ENCODE results near the gene SPTBN1.
A peak's percentile ranks its signal among the peaks of the same experiment; 100 is the strongest.

Gene SPTBN1

GRCh38 chr2:54656863-54657262 lies 200.7 kb downstream of the SPTBN1 start:
- Histone ChIP-seq H3K23ac (ENCODE audit: low read length) (no peak overlapping the region), H3K18ac (ENCODE audit: low read length) (no peak overlapping the region), H3K36me3 (ENCODE audit: control insufficient read depth in 1 of 2, insufficient read depth in 2 of 2, low read length in 2 of 2) (peaks cover 23 to 43% of the 10 kb centered on the region in 2 experiments), H3K9me3 (ENCODE audit: insufficient read depth, low read depth, low read length) (no peaks in the 10 kb centered on the region), H3K4me1 (ENCODE audit: control insufficient read depth in 1 of 2, insufficient read depth in 2 of 2, low read length in 2 of 2) (peaks cover 9 to 18% of the 10 kb centered on the region in 2 experiments), H2BK120ac (ENCODE audit: insufficient read depth, low read length, poor library complexity) (no peak overlapping the region), H3K4me3 (ENCODE audit: low read depth, low read length) (no peak overlapping the region), H3K4ac (ENCODE audit: low read depth, low read length) (no peak overlapping the region), H3K27ac (ENCODE audit: low read depth, low read length) (no peak overlapping the region), H4K8ac (ENCODE audit: low read depth, low read length) (no peak overlapping the region), H4K12ac (ENCODE audit: low read depth, low read length) (no peak overlapping the region), H3K27me3 (ENCODE audit: insufficient read depth, low read length) (no peaks in the 10 kb centered on the region), H3K14ac (ENCODE audit: low read length) (no peak overlapping the region), H3K4me2 (ENCODE audit: low read length) (peak overlapping the region; percentile 10), H3K9ac (ENCODE audit: low read length) (no peak overlapping the region), H2BK12ac (ENCODE audit: low read length) (peak overlapping the region; percentile 57), H2BK5ac (ENCODE audit: low read depth, low read length, poor library complexity) (no peak overlapping the region), H2AFZ (ENCODE audit: insufficient read depth, low read length, poor library complexity) (no peak overlapping the region), H4K91ac (ENCODE audit: low read depth, low read length) (peak overlapping the region; percentile 22), H3K79me2 (ENCODE audit: control insufficient read depth, insufficient read depth, low read length, poor library complexity) (peaks cover 2% of the 10 kb centered on the region), H3K79me1 (ENCODE audit: low read length) (peaks cover 8% of the 10 kb centered on the region), H2AK5ac (ENCODE audit: low read length) (peak overlapping the region; percentile 29)
- no peak for DNase-seq
- WGBS (ENCODE audit: extremely low coverage, insufficient coverage, insufficient read length), result no CpG with 5 or more reads among the region's 3 CpGs

- H2BK5ac ChIP-seq (ENCODE audit: low read depth, low read length, poor library complexity), result peak overlapping the region; percentile 85
- H3K79me1 ChIP-seq (ENCODE audit: low read length), result peaks cover 8% of the 10 kb centered on the region
- peaks cover 2% of the 10 kb centered on the region for H3K79me2 ChIP-seq (ENCODE audit: control insufficient read depth, insufficient read depth, low read length, poor library complexity)
- H4K12ac ChIP-seq (ENCODE audit: low read depth, low read length), result peak overlapping the region; percentile 6
- no peak overlapping the region for H3K23ac ChIP-seq (ENCODE audit: low read length)
- H3K4ac ChIP-seq (ENCODE audit: low read depth, low read length), result no peak overlapping the region
- peak overlapping the region; percentile 41 for H2AK5ac ChIP-seq (ENCODE audit: low read length)
- peak overlapping the region; percentile 91 for H3K27ac ChIP-seq (ENCODE audit: low read depth, low read length)
- peak overlapping the region; percentile 64 for H2BK120ac ChIP-seq (ENCODE audit: insufficient read depth, low read length, poor library complexity)
- no CpG with 5 or more reads among the region's 12 CpGs for WGBS (ENCODE audit: extremely low coverage, insufficient coverage, insufficient read length)
- peak; percentile 51 to 85 for DNase-seq
- H3K27me3 ChIP-seq (ENCODE audit: insufficient read depth, low read length), result no peaks in the 10 kb centered on the region
- H4K8ac ChIP-seq (ENCODE audit: low read depth, low read length), result peak overlapping the region; percentile 59
- H3K36me3 ChIP-seq (ENCODE audit: control insufficient read depth in 1 of 2, insufficient read depth in 2 of 2, low read length in 2 of 2), result peaks cover 24 to 48% of the 10 kb centered on the region in 2 experiments
- no peak overlapping the region for H3K9ac ChIP-seq (ENCODE audit: low read length)
- peaks cover 9 to 18% of the 10 kb centered on the region in 2 experiments for H3K4me1 ChIP-seq (ENCODE audit: control insufficient read depth in 1 of 2, insufficient read depth in 2 of 2, low read length in 2 of 2)
- H4K91ac ChIP-seq (ENCODE audit: low read depth, low read length), result peak overlapping the region; percentile 92
- H3K4me2 ChIP-seq (ENCODE audit: low read length), result no peak overlapping the region
- H3K14ac ChIP-seq (ENCODE audit: low read length), result peak overlapping the region; percentile 21
- peak overlapping the region; percentile 53 for H3K18ac ChIP-seq (ENCODE audit: low read length)
- peak overlapping the region; percentile 86 for H2BK12ac ChIP-seq (ENCODE audit: low read length)
- no peak overlapping the region for H3K4me3 ChIP-seq (ENCODE audit: low read depth, low read length)
- no peaks in the 10 kb centered on the region for H3K9me3 ChIP-seq (ENCODE audit: insufficient read depth, low read depth, low read length)
- H2AFZ ChIP-seq (ENCODE audit: insufficient read depth, low read length, poor library complexity), result peak overlapping the region; percentile 37
These were observed 201.5 kb downstream of the SPTBN1 start for GRCh38 chr2:54657664-54658083.

GRCh38 chr2:54658564-54659071 lies 202.5 kb downstream of the SPTBN1 start:
- Histone ChIP-seq H3K79me1 (ENCODE audit: low read length) (peaks cover 8% of the 10 kb centered on the region), H3K36me3 (ENCODE audit: control insufficient read depth in 1 of 2, insufficient read depth in 2 of 2, low read length in 2 of 2) (peaks cover 24 to 53% of the 10 kb centered on the region in 2 experiments), H3K14ac (ENCODE audit: low read length) (peak overlapping the region; percentile 51), H3K9me3 (ENCODE audit: insufficient read depth, low read depth, low read length) (no peaks in the 10 kb centered on the region), H3K23ac (ENCODE audit: low read length) (no peak overlapping the region), H4K8ac (ENCODE audit: low read depth, low read length) (no peak overlapping the region), H3K27me3 (ENCODE audit: insufficient read depth, low read length) (no peaks in the 10 kb centered on the region), H2BK5ac (ENCODE audit: low read depth, low read length, poor library complexity) (peak overlapping the region; percentile 74), H4K91ac (ENCODE audit: low read depth, low read length) (peak overlapping the region; percentile 74), H3K4me2 (ENCODE audit: low read length) (no peak overlapping the region), H4K12ac (ENCODE audit: low read depth, low read length) (no peak overlapping the region), H2BK12ac (ENCODE audit: low read length) (no peak overlapping the region), H3K9ac (ENCODE audit: low read length) (no peak overlapping the region), H3K27ac (ENCODE audit: low read depth, low read length) (peak overlapping the region; percentile 91), H2AFZ (ENCODE audit: insufficient read depth, low read length, poor library complexity) (no peak overlapping the region), H3K18ac (ENCODE audit: low read length) (no peak overlapping the region), H3K79me2 (ENCODE audit: control insufficient read depth, insufficient read depth, low read length, poor library complexity) (peaks cover 2% of the 10 kb centered on the region), H2AK5ac (ENCODE audit: low read length) (no peak overlapping the region), H3K4me3 (ENCODE audit: low read depth, low read length) (no peak overlapping the region), H3K4me1 (ENCODE audit: control insufficient read depth in 1 of 2, insufficient read depth in 2 of 2, low read length in 2 of 2) (peaks cover 9 to 16% of the 10 kb centered on the region in 2 experiments), H2BK120ac (ENCODE audit: insufficient read depth, low read length, poor library complexity) (no peak overlapping the region), H3K4ac (ENCODE audit: low read depth, low read length) (no peak overlapping the region)
- no CpG with 5 or more reads among the region's 1 CpG for WGBS (ENCODE audit: extremely low coverage, insufficient coverage, insufficient read length)
- no peak for DNase-seq

- Histone ChIP-seq H3K27me3 (ENCODE audit: insufficient read depth, low read length) (no peaks in the 10 kb centered on the region), H3K9ac (ENCODE audit: low read length) (no peak overlapping the region), H3K4me1 (ENCODE audit: control insufficient read depth in 1 of 2, insufficient read depth in 2 of 2, low read length in 2 of 2) (peaks cover 9 to 14% of the 10 kb centered on the region in 2 experiments), H2AFZ (ENCODE audit: insufficient read depth, low read length, poor library complexity) (no peak overlapping the region), H4K12ac (ENCODE audit: low read depth, low read length) (no peak overlapping the region), H3K27ac (ENCODE audit: low read depth, low read length) (peak overlapping the region; percentile 90), H2BK12ac (ENCODE audit: low read length) (no peak overlapping the region), H3K4me2 (ENCODE audit: low read length) (no peak overlapping the region), H3K79me2 (ENCODE audit: control insufficient read depth, insufficient read depth, low read length, poor library complexity) (peaks cover 2% of the 10 kb centered on the region), H3K36me3 (ENCODE audit: control insufficient read depth in 1 of 2, insufficient read depth in 2 of 2, low read length in 2 of 2) (peaks cover 24 to 54% of the 10 kb centered on the region in 2 experiments), H4K8ac (ENCODE audit: low read depth, low read length) (no peak overlapping the region), H3K4ac (ENCODE audit: low read depth, low read length) (no peak overlapping the region), H4K91ac (ENCODE audit: low read depth, low read length) (no peak overlapping the region), H2BK120ac (ENCODE audit: insufficient read depth, low read length, poor library complexity) (no peak overlapping the region), H3K9me3 (ENCODE audit: insufficient read depth, low read depth, low read length) (no peaks in the 10 kb centered on the region), H3K23ac (ENCODE audit: low read length) (no peak overlapping the region), H3K18ac (ENCODE audit: low read length) (no peak overlapping the region), H3K4me3 (ENCODE audit: low read depth, low read length) (no peak overlapping the region), H3K79me1 (ENCODE audit: low read length) (peaks cover 8% of the 10 kb centered on the region), H3K14ac (ENCODE audit: low read length) (no peak overlapping the region), H2BK5ac (ENCODE audit: low read depth, low read length, poor library complexity) (no peak overlapping the region), H2AK5ac (ENCODE audit: low read length) (no peak overlapping the region)
- no CpG with 5 or more reads among the region's 4 CpGs for WGBS (ENCODE audit: extremely low coverage, insufficient coverage, insufficient read length)
- no peak for DNase-seq
These were observed 203.4 kb downstream of the SPTBN1 start for GRCh38 chr2:54659527-54659926.
